Measurements from ENCODE around the gene KMT2C.

- TF ChIP-seq, protein P1, sequence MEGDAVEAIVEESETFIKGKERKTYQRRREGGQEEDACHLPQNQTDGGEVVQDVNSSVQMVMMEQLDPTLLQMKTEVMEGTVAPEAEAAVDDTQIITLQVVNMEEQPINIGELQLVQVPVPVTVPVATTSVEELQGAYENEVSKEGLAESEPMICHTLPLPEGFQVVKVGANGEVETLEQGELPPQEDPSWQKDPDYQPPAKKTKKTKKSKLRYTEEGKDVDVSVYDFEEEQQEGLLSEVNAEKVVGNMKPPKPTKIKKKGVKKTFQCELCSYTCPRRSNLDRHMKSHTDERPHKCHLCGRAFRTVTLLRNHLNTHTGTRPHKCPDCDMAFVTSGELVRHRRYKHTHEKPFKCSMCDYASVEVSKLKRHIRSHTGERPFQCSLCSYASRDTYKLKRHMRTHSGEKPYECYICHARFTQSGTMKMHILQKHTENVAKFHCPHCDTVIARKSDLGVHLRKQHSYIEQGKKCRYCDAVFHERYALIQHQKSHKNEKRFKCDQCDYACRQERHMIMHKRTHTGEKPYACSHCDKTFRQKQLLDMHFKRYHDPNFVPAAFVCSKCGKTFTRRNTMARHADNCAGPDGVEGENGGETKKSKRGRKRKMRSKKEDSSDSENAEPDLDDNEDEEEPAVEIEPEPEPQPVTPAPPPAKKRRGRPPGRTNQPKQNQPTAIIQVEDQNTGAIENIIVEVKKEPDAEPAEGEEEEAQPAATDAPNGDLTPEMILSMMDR (IDR thresholded peaks at IDR 0.05), result no peak
- TF ChIP-seq POLR2A (IDR thresholded peaks at IDR 0.05), result no peak
Observed at GRCh38 chr7:152442330-152442835, 6.6 kb upstream of the KMT2C start.

Data from thyroid gland (tissue), 4 donors.